ENCODE data around the gene LAMA5.

Gene LAMA5

GRCh38 chr20:62387933-62388635 is 21.0 kb upstream of the LAMA5 start:
- peak overlapping the region; percentile 97 to 99 for H3K4me3 ChIP-seq (replicated peaks in 1 of 2; ENCODE audit: low read depth in 2 of 2, low read length in 2 of 2)
- TF ChIP-seq CTCF (IDR thresholded peaks at IDR 0.05; ENCODE audit: low read depth, low read length), result no peak
- DNase-seq (ENCODE audit: low read depth in 2 of 2), result no peak

- H3K4me3 ChIP-seq (replicated peaks in 1 of 2; ENCODE audit: low read depth in 2 of 2, low read length in 2 of 2), result peak overlapping the region; percentile 97 to 99
- DNase-seq (ENCODE audit: low read depth in 2 of 2), result no peak
Observed at GRCh38 chr20:62387219-62387913, 20.3 kb upstream of the LAMA5 start.

GRCh38 chr20:62386383-62387218 is 19.5 kb upstream of the LAMA5 start, which contains the start of gene RPS21:
Gene RPS21, plus strand, starts transcription at chr20:62387103. Its CDS starts 236 bp downstream, at chr20:62387339.
- peak; percentile 89 to 91 for DNase-seq (ENCODE audit: low read depth in 2 of 2)
- peak within 1 kb of the TSS; percentile 97 to 99 for H3K4me3 ChIP-seq (replicated peaks in 1 of 2; ENCODE audit: low read depth in 2 of 2, low read length in 2 of 2)

More at GRCh38 chr20:62387219-62387913, 20.3 kb upstream of the LAMA5 start:
- no peak for TF ChIP-seq CTCF (IDR thresholded peaks at IDR 0.05; ENCODE audit: low read depth, low read length)

GRCh38 chr20:62382306-62383198 is 15.4 kb upstream of the LAMA5 start:
- peak; percentile 78 to 79 for DNase-seq (ENCODE audit: low read depth in 2 of 2)
- no peak overlapping the region for H3K4me3 ChIP-seq (replicated peaks in 1 of 2; ENCODE audit: low read depth in 2 of 2, low read length in 2 of 2)
- peak; percentile 97 for TF ChIP-seq CTCF (IDR thresholded peaks at IDR 0.05; ENCODE audit: low read depth, low read length)

More at GRCh38 chr20:62386383-62387218, 19.5 kb upstream of the LAMA5 start, which contains the start of gene RPS21:
- TF ChIP-seq CTCF (IDR thresholded peaks at IDR 0.05; ENCODE audit: low read depth, low read length), result no peak

- TF ChIP-seq CTCF (IDR thresholded peaks at IDR 0.05; ENCODE audit: low read depth, low read length), result no peak
- no peak overlapping the region for H3K4me3 ChIP-seq (replicated peaks in 1 of 2; ENCODE audit: low read depth in 2 of 2, low read length in 2 of 2)
- no peak for DNase-seq (ENCODE audit: low read depth in 2 of 2)
Observed at GRCh38 chr20:62381842-62382241, 14.7 kb upstream of the LAMA5 start.

Data from cardiac fibroblast (primary cell).